ENCODE data around the gene NOPCHAP1. TPM values are rescaled to one million over a fixed set of nuclear protein-coding genes. Genes with fewer than 3 reads are reported as not detected.
A peak's percentile ranks its signal among the peaks of the same experiment; 100 is the strongest.

The NOPCHAP1 gene
- total and polyA plus RNA-seq, 11 donors: 3.5 to 14.5 (median 8.5) TPM

GRCh38 chr12:104957719-104958000 is 28.5 kb upstream of the NOPCHAP1 start:
- H3K27me3 ChIP-seq: peaks cover 0 to 14% (median under 1%) of the 10 kb centered on the region in 9 donors
- WGBS, 4 donors: 1 to 4% (median 2%) methylated on average over 12 to 31 of the region's 31 CpGs
- intact Hi-C loops (cut with DNase I): no loop called here
- DNase-seq: peak in 1 of 5 donors; percentile 40
- peaks cover 0 to 28% (median 6%) of the 10 kb centered on the region in 12 donors for H3K4me1 ChIP-seq
- peak; percentile 9 to 47 (median 30) for ATAC-seq
- H3K36me3 ChIP-seq: no peaks in the 10 kb centered on the region
- peak overlapping the region in 8 of 12 donors; percentile 53 to 84 (median 70) for H3K27ac ChIP-seq
- H3K9me3 ChIP-seq: no peaks in the 10 kb centered on the region
- peak overlapping the region; percentile 54 to 88 (median 76) for H3K4me3 ChIP-seq
- no peak for TF ChIP-seq POLR2A (IDR thresholded peaks at IDR 0.05)
- TF ChIP-seq, protein P1, sequence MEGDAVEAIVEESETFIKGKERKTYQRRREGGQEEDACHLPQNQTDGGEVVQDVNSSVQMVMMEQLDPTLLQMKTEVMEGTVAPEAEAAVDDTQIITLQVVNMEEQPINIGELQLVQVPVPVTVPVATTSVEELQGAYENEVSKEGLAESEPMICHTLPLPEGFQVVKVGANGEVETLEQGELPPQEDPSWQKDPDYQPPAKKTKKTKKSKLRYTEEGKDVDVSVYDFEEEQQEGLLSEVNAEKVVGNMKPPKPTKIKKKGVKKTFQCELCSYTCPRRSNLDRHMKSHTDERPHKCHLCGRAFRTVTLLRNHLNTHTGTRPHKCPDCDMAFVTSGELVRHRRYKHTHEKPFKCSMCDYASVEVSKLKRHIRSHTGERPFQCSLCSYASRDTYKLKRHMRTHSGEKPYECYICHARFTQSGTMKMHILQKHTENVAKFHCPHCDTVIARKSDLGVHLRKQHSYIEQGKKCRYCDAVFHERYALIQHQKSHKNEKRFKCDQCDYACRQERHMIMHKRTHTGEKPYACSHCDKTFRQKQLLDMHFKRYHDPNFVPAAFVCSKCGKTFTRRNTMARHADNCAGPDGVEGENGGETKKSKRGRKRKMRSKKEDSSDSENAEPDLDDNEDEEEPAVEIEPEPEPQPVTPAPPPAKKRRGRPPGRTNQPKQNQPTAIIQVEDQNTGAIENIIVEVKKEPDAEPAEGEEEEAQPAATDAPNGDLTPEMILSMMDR (IDR thresholded peaks at IDR 0.05): no peak

DNA sequence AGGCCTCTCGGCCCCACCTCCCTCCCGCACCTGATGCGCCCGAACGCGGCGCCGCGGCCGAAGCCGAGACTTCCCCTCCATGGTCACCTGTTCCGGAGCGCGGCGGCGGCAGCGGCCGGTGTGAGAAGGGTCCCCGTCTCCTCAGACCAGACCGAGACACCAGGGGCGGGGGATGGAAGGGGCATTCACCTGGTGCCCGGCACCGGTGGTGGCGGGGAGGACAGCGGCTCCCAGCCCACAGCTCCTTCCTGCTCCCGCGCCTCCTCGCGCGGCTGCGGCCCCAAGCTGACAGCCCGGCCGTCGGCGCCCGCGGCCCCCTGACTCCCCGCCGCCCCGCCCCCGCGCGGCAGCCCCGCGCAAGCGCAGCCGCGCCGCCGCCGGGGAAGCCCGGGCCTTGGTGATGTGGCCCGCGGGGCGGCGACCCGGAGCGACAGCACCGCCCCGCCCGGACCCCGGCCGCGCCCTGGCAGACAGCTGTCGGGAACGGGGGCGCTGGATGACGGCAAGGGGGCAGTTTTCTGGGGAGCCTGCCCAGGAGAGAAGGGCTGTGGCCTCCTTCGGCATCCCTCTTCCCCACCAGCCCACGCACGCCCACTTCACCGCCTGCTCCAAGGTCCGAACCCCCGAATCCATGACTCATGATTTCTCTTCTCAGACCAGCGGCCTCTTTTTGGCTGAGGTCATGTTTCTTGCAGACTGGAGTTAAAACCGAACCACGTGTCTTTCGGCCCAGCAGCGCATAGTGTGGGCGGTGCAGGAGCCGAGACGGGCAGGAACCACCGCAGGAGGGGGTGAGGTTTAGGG is 27.9 kb upstream of the NOPCHAP1 start, which contains the start of gene SLC41A2:
SLC41A2 (minus strand) TSS at position 290 of the 804 bp plus-strand sequence. CDS start 29,763 bp downstream, outside the sequence.
- Histone ChIP-seq H3K27ac (peak within 1 kb of the TSS in 10 of 12 donors; percentile 60 to 84 (median 70)), H3K27me3 (peaks cover 0 to 14% (median 4%) of the 10 kb centered on the region in 9 donors), H3K4me3 (peak within 1 kb of the TSS; percentile 54 to 88 (median 76)), H3K9me3 (no peaks in the 10 kb centered on the region), H3K36me3 (no peaks in the 10 kb centered on the region), H3K4me1 (peaks cover 0 to 28% (median 6%) of the 10 kb centered on the region in 12 donors)
- no peak for TF ChIP-seq POLR2A (IDR thresholded peaks at IDR 0.05)
- TF ChIP-seq, protein P1 (IDR thresholded peaks at IDR 0.05): peak in 6 of 12 donors; percentile 6 to 56 (median 26)
- 1% methylated on average over 22 to 83 of the region's 83 CpGs for WGBS, 4 donors
- intact Hi-C loops (cut with DNase I): no loop called here
- ATAC-seq (peak; percentile 70 to 93 (median 92)), DNase-seq (peak; percentile 69 to 87 (median 78))

GRCh38 chr12:104958805-104959334 is 27.2 kb upstream of the NOPCHAP1 start:
- peaks cover 0 to 28% (median 6%) of the 10 kb centered on the region in 12 donors for H3K4me1 ChIP-seq
- H3K27me3 ChIP-seq: peaks cover 0 to 14% (median 4%) of the 10 kb centered on the region in 9 donors
- peak in 1 of 4 donors; percentile 4 for ATAC-seq
- no peaks in the 10 kb centered on the region for H3K9me3 ChIP-seq
- peak overlapping the region in 7 of 12 donors; percentile 60 to 84 (median 73) for H3K27ac ChIP-seq
- 58 to 63% (median 62%) methylated on average over 14 of the region's 14 CpGs for WGBS, 4 donors
- TF ChIP-seq POLR2A (IDR thresholded peaks at IDR 0.05): no peak
- TF ChIP-seq, protein P1 (IDR thresholded peaks at IDR 0.05): no peak
- peak overlapping the region; percentile 54 to 88 (median 76) for H3K4me3 ChIP-seq
- H3K36me3 ChIP-seq: no peaks in the 10 kb centered on the region
- intact Hi-C loops (cut with DNase I): no loop called here
- DNase-seq: no peak

DNA sequence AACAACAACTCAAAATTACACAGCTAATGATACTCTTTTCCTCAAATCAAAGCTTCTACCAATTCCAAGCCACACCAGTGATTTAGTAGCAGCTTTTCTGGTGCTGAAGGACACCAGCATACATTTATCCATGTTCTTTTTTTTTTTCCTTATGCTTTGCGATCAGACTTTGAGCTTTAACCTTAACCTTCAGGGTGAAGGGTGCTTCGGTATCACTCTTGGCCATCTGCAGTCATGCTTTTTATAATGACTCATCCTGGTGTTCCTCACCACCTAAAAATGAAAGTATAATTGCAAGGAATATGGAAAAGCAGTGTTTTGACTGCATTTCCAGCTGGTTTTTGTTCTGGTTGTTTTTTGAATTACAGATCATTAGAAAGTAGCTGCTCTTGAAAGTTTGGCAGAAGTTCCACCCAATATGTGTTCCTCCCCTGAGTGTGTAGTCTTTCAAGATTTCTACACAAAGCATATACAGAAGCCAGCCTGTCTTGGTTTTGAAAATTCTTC is 26.7 kb upstream of the NOPCHAP1 start:
- peaks cover 0 to 14% (median 4%) of the 10 kb centered on the region in 9 donors for H3K27me3 ChIP-seq
- peak overlapping the region in 2 of 12 donors; percentile 66 to 81 for H3K27ac ChIP-seq
- no peaks in the 10 kb centered on the region for H3K36me3 ChIP-seq
- peaks cover 0 to 28% (median 6%) of the 10 kb centered on the region in 12 donors for H3K4me1 ChIP-seq
- TF ChIP-seq, protein P1 (IDR thresholded peaks at IDR 0.05): no peak
- TF ChIP-seq POLR2A (IDR thresholded peaks at IDR 0.05): no peak
- WGBS, 4 donors: 45 to 81% (median 59%) methylated on average over 2 of the region's 2 CpGs
- intact Hi-C loops (cut with DNase I): no loop called here
- H3K4me3 ChIP-seq: peak overlapping the region in 5 of 12 donors; percentile 3 to 84 (median 79)
- no peak for DNase-seq
- H3K9me3 ChIP-seq: no peaks in the 10 kb centered on the region
- ATAC-seq: no peak
